ENCODE data around the gene NFIA.

Gene NFIA

DNA sequence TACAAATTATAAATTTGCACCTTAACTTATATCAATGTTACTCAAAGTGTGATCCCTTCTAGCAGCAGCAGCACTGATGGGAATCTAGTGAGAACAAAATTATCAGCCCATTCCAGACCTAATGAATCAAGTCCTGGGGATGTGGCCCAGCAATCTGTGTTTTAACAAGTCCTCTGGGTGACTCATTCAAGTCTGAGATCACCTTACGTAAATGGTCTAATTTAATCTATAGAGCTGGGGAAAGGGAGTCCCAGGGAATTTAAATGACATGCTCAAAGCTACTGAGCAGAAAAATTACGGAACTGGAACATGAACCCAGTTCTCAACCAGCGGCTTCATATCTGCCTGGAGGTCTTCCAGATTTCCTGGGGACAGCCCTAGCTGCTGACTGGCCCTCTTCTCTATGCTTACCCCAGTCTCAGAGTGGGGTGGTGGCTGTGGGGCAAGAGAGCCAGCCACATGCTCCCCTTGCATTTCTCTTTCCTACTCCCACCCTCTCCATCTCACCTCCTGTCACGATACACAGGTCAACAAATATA is 422.6 kb downstream of the NFIA start (continued):
- TF ChIP-seq ZNF133 (tag by site-specific recombination; IDR thresholded peaks at IDR 0.05), result no peak
- no peak for TF ChIP-seq ZNF514 (tag by site-specific recombination; IDR thresholded peaks at IDR 0.05)
- TF ChIP-seq ZNF473 (tag by site-specific recombination; IDR thresholded peaks at IDR 0.05), result no peak
- no peak for TF ChIP-seq ZSCAN16 (tag by site-specific recombination; IDR thresholded peaks at IDR 0.05)
- TF ChIP-seq, protein P1, sequence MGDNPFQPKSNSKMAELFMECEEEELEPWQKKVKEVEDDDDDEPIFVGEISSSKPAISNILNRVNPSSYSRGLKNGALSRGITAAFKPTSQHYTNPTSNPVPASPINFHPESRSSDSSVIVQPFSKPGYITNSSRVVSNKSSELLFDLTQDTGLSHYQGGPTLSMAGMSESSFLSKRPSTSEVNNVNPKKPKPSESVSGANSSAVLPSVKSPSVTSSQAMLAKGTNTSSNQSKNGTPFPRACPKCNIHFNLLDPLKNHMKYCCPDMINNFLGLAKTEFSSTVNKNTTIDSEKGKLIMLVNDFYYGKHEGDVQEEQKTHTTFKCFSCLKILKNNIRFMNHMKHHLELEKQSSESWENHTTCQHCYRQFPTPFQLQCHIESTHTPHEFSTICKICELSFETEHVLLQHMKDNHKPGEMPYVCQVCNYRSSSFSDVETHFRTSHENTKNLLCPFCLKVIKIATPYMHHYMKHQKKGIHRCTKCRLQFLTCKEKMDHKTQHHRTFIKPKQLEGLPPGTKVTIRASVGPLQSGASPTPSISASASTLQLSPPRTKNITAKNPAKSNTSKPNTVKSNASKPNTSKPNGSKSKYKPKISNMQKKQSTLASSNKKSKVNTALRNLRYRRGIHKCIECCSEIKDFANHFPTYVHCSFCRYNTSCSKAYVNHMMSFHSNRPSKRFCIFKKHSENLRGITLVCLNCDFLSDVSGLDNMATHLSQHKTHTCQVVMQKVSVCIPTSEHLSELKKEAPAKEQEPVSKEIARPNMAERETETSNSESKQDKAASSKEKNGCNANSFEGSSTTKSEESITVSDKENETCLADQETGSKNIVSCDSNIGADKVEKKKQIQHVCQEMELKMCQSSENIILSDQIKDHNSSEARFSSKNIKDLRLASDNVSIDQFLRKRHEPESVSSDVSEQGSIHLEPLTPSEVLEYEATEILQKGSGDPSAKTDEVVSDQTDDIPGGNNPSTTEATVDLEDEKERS (tag by site-specific recombination; IDR thresholded peaks at IDR 0.05), result no peak
- TF ChIP-seq ZBTB17 (tag by site-specific recombination; IDR thresholded peaks at IDR 0.05), result peak; percentile 91
- TF ChIP-seq, protein P2, sequence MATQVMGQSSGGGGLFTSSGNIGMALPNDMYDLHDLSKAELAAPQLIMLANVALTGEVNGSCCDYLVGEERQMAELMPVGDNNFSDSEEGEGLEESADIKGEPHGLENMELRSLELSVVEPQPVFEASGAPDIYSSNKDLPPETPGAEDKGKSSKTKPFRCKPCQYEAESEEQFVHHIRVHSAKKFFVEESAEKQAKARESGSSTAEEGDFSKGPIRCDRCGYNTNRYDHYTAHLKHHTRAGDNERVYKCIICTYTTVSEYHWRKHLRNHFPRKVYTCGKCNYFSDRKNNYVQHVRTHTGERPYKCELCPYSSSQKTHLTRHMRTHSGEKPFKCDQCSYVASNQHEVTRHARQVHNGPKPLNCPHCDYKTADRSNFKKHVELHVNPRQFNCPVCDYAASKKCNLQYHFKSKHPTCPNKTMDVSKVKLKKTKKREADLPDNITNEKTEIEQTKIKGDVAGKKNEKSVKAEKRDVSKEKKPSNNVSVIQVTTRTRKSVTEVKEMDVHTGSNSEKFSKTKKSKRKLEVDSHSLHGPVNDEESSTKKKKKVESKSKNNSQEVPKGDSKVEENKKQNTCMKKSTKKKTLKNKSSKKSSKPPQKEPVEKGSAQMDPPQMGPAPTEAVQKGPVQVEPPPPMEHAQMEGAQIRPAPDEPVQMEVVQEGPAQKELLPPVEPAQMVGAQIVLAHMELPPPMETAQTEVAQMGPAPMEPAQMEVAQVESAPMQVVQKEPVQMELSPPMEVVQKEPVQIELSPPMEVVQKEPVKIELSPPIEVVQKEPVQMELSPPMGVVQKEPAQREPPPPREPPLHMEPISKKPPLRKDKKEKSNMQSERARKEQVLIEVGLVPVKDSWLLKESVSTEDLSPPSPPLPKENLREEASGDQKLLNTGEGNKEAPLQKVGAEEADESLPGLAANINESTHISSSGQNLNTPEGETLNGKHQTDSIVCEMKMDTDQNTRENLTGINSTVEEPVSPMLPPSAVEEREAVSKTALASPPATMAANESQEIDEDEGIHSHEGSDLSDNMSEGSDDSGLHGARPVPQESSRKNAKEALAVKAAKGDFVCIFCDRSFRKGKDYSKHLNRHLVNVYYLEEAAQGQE (tag by site-specific recombination; IDR thresholded peaks at IDR 0.05), result no peak
- TF ChIP-seq, protein P3, sequence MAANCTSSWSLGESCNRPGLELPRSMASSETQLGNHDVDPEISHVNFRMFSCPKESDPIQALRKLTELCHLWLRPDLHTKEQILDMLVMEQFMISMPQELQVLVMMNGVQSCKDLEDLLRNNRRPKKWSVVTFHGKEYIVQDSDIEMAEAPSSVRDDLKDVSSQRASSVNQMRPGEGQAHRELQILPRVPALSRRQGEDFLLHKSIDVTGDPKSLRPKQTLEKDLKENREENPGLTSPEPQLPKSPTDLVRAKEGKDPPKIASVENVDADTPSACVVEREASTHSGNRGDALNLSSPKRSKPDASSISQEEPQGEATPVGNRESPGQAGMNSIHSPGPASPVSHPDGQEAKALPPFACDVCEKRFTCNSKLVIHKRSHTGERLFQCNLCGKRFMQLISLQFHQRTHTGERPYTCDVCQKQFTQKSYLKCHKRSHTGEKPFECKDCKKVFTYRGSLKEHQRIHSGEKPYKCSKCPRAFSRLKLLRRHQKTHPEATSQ (tag by site-specific recombination; IDR thresholded peaks at IDR 0.05), result no peak
- no peak for TF ChIP-seq ZNF157 (tag by site-specific recombination; IDR thresholded peaks at IDR 0.05)
- TF ChIP-seq ZFHX2 (tag by site-specific recombination; conservative IDR thresholded peaks at IDR 0.05), result no peak
- TF ChIP-seq ZNF426 (tag by site-specific recombination; IDR thresholded peaks at IDR 0.05), result no peak
- TF ChIP-seq ZNF302 (tag by site-specific recombination; IDR thresholded peaks at IDR 0.05; ENCODE audit: low read depth), result no peak
- no peak for TF ChIP-seq ZNF239 (tag by site-specific recombination; IDR thresholded peaks at IDR 0.05)
- no peak for TF ChIP-seq ZNF596 (tag by site-specific recombination; IDR thresholded peaks at IDR 0.05)
- TF ChIP-seq, protein P4, sequence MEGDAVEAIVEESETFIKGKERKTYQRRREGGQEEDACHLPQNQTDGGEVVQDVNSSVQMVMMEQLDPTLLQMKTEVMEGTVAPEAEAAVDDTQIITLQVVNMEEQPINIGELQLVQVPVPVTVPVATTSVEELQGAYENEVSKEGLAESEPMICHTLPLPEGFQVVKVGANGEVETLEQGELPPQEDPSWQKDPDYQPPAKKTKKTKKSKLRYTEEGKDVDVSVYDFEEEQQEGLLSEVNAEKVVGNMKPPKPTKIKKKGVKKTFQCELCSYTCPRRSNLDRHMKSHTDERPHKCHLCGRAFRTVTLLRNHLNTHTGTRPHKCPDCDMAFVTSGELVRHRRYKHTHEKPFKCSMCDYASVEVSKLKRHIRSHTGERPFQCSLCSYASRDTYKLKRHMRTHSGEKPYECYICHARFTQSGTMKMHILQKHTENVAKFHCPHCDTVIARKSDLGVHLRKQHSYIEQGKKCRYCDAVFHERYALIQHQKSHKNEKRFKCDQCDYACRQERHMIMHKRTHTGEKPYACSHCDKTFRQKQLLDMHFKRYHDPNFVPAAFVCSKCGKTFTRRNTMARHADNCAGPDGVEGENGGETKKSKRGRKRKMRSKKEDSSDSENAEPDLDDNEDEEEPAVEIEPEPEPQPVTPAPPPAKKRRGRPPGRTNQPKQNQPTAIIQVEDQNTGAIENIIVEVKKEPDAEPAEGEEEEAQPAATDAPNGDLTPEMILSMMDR (tag by site-specific recombination; IDR thresholded peaks at IDR 0.05), result no peak
- no peak for TF ChIP-seq ZNF776 (tag by site-specific recombination; IDR thresholded peaks at IDR 0.05; ENCODE audit: borderline replicate concordance)
- TF ChIP-seq MEIS1 (CRISPR knock-in tag; IDR thresholded peaks at IDR 0.05; ENCODE audit: borderline replicate concordance), result no peak
- TF ChIP-seq ZNF549 (tag by site-specific recombination; IDR thresholded peaks at IDR 0.05), result no peak
- no peak for TF ChIP-seq ZNF211 (tag by site-specific recombination; IDR thresholded peaks at IDR 0.05; ENCODE audit: low read depth)
- TF ChIP-seq, protein P5, sequence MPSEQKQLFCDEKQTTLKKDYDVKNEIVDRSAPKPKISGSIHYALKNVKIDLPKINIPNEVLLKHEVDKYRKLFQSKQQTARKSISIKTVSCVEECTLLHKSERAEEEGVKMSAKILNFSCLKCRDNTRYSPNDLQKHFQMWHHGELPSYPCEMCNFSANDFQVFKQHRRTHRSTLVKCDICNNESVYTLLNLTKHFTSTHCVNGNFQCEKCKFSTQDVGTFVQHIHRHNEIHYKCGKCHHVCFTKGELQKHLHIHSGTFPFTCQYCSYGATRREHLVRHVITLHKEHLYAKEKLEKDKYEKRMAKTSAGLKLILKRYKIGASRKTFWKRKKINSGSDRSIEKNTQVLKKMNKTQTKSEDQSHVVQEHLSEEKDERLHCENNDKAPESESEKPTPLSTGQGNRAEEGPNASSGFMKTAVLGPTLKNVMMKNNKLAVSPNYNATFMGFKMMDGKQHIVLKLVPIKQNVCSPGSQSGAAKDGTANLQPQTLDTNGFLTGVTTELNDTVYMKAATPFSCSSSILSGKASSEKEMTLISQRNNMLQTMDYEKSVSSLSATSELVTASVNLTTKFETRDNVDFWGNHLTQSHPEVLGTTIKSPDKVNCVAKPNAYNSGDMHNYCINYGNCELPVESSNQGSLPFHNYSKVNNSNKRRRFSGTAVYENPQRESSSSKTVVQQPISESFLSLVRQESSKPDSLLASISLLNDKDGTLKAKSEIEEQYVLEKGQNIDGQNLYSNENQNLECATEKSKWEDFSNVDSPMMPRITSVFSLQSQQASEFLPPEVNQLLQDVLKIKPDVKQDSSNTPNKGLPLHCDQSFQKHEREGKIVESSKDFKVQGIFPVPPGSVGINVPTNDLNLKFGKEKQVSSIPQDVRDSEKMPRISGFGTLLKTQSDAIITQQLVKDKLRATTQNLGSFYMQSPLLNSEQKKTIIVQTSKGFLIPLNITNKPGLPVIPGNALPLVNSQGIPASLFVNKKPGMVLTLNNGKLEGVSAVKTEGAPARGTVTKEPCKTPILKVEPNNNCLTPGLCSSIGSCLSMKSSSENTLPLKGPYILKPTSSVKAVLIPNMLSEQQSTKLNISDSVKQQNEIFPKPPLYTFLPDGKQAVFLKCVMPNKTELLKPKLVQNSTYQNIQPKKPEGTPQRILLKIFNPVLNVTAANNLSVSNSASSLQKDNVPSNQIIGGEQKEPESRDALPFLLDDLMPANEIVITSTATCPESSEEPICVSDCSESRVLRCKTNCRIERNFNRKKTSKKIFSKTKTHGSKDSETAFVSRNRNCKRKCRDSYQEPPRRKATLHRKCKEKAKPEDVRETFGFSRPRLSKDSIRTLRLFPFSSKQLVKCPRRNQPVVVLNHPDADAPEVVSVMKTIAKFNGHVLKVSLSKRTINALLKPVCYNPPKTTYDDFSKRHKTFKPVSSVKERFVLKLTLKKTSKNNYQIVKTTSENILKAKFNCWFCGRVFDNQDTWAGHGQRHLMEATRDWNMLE (tag by site-specific recombination; conservative IDR thresholded peaks at IDR 0.05; ENCODE audit: low read depth), result 0 out of 2 replicates have a peak, but pooled peaks have one; percentile 16
- TF ChIP-seq, protein P6, sequence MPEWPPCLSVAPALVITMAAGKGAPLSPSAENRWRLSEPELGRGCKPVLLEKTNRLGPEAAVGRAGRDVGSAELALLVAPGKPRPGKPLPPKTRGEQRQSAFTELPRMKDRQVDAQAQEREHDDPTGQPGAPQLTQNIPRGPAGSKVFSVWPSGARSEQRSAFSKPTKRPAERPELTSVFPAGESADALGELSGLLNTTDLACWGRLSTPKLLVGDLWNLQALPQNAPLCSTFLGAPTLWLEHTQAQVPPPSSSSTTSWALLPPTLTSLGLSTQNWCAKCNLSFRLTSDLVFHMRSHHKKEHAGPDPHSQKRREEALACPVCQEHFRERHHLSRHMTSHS (tag by site-specific recombination; IDR thresholded peaks at IDR 0.05), result no peak
- TF ChIP-seq, protein P7, sequence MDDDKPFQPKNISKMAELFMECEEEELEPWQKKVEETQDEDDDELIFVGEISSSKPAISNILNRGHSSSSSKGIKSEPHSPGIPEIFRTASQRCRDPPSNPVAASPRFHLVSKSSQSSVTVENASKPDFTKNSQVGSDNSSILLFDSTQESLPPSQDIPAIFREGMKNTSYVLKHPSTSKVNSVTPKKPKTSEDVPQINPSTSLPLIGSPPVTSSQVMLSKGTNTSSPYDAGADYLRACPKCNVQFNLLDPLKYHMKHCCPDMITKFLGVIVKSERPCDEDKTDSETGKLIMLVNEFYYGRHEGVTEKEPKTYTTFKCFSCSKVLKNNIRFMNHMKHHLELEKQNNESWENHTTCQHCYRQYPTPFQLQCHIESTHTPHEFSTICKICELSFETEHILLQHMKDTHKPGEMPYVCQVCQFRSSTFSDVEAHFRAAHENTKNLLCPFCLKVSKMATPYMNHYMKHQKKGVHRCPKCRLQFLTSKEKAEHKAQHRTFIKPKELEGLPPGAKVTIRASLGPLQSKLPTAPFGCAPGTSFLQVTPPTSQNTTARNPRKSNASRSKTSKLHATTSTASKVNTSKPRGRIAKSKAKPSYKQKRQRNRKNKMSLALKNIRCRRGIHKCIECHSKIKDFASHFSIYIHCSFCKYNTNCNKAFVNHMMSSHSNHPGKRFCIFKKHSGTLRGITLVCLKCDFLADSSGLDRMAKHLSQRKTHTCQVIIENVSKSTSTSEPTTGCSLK (tag by site-specific recombination; IDR thresholded peaks at IDR 0.05), result no peak

Measured in HEK293 (cell line).